ENCODE measurements around the gene PCDHGA4.
A peak's percentile ranks its signal among the peaks of the same experiment; 100 is the strongest.

PCDHGA4 gene

GRCh38 chr5:141398608-141399007 lies 43.8 kb downstream of the PCDHGA4 start:
- no peak for TF ChIP-seq CTCF (IDR thresholded peaks at IDR 0.05; ENCODE audit: low read depth, low read length, missing control alignments)
- no peak overlapping the region; the same call in 1 of the 2 replicates for H3K4me3 ChIP-seq (ENCODE audit: low read depth, low read length)
- no peak for DNase-seq (ENCODE audit: low read depth)

- no peak for TF ChIP-seq CTCF (IDR thresholded peaks at IDR 0.05; ENCODE audit: low read depth, low read length, missing control alignments)
- H3K4me3 ChIP-seq (ENCODE audit: low read depth, low read length): no peak overlapping the region
- DNase-seq (ENCODE audit: low read depth): no peak
Measured at GRCh38 chr5:141399555-141400258, 44.9 kb downstream of the PCDHGA4 start.

- no peak for DNase-seq (ENCODE audit: low read depth)
- H3K4me3 ChIP-seq (ENCODE audit: low read depth, low read length): peak within 1 kb of the TSS; percentile 0; the same call in 1 of the 2 replicates
Measured at GRCh38 chr5:141402553-141403243, 47.9 kb downstream of the PCDHGA4 start, which contains the start of gene PCDHGA9. Gene PCDHGA9, plus strand, starts transcription at chr5:141402778. Its CDS starts 175 bp downstream, at chr5:141402953.

GRCh38 chr5:141403387-141403786 lies 48.6 kb downstream of the PCDHGA4 start:
- no peak for TF ChIP-seq CTCF (IDR thresholded peaks at IDR 0.05; ENCODE audit: low read depth, low read length, missing control alignments)
- no peak overlapping the region for H3K4me3 ChIP-seq (ENCODE audit: low read depth, low read length)
- no peak for DNase-seq (ENCODE audit: low read depth)

More at GRCh38 chr5:141402553-141403243, 47.9 kb downstream of the PCDHGA4 start, which contains the start of gene PCDHGA9:
- peak; percentile 54 for TF ChIP-seq CTCF (IDR thresholded peaks at IDR 0.05; ENCODE audit: low read depth, low read length, missing control alignments)
